HepG2 (cell line): ENCODE data around the gene ITGB1. TPM values are rescaled to one million over a fixed set of nuclear protein-coding genes. Genes with fewer than 3 reads are reported as not detected.
A peak's percentile ranks its signal among the peaks of the same experiment; 100 is the strongest.

Experiments
- AHR ChIP-seq: IDR thresholded peaks from 2 replicates; pipeline ENCODE4 v1.6.1; 2018; ENCODE audit warnings: missing genetic modification reagents, missing compliant biosample characterization
- CTCF ChIP-seq: sonication (generic); formaldehyde crosslinking; IDR thresholded peaks from 2 replicates; pipeline ENCODE4 v1.5.0; 2020; ENCODE audit warnings: mild to moderate bottlenecking, missing genetic modification reagents, moderate library complexity
- FIP1L1 ChIP-seq: fragments of 200-400 bp; formaldehyde crosslinking; IDR thresholded peaks from 2 replicates; pipeline ENCODE4 v1.6.1; 2018; ENCODE audit warnings: low read depth, mild to moderate bottlenecking, low read length, moderate library complexity, borderline replicate concordance; ENCODE audit not compliant: insufficient read depth
- FOSL2 ChIP-seq: sonication (generic); formaldehyde crosslinking; IDR thresholded peaks from 2 replicates; pipeline ENCODE4 v1.4.0; 2020; ENCODE audit warnings: missing genetic modification reagents
- FOXO4 ChIP-seq: sonication (generic); formaldehyde crosslinking; conservative IDR thresholded peaks from 2 replicates; pipeline ENCODE4 v1.8.1; 2023; ENCODE audit warnings: missing genetic modification reagents
- GRHL1 ChIP-seq: sonication (generic); formaldehyde crosslinking; conservative IDR thresholded peaks from 2 replicates; pipeline ENCODE4 v1.8.0; 2022; ENCODE audit warnings: missing genetic modification reagents
- HIC2 ChIP-seq: sonication (generic); formaldehyde crosslinking; IDR thresholded peaks from 2 replicates; pipeline ENCODE4 v1.9.0; 2022; ENCODE audit warnings: low read depth, missing genetic modification reagents
- ISL2 ChIP-seq: sonication (generic); formaldehyde crosslinking; IDR thresholded peaks from 2 replicates; pipeline ENCODE4 v1.5.0; 2020; ENCODE audit warnings: missing genetic modification reagents
- MED13 ChIP-seq: sonication (generic); formaldehyde crosslinking; IDR thresholded peaks from 2 replicates; pipeline ENCODE4 v1.5.0; 2020; ENCODE audit warnings: missing genetic modification reagents
- MXD4 ChIP-seq: IDR thresholded peaks from 2 replicates; pipeline ENCODE4 v1.6.1; 2016; ENCODE audit warnings: mild to moderate bottlenecking, missing biosample characterization, missing genetic modification reagents
- NFIB ChIP-seq: sonication (generic); formaldehyde crosslinking; IDR thresholded peaks from 2 replicates; pipeline ENCODE4 v1.9.0; 2021; ENCODE audit warnings: missing genetic modification reagents, mild to moderate bottlenecking, borderline replicate concordance
- SETDB1 ChIP-seq: sonication (generic); formaldehyde crosslinking; IDR thresholded peaks from 2 replicates; pipeline ENCODE4 v1.5.1; 2020; ENCODE audit warnings: missing genetic modification reagents, mild to moderate bottlenecking, borderline replicate concordance
- ZBTB3 ChIP-seq: sonication (generic); formaldehyde crosslinking; IDR thresholded peaks from 2 replicates; pipeline ENCODE4 v1.4.0; 2020; ENCODE audit warnings: low read depth, mild to moderate bottlenecking, moderate library complexity, missing genetic modification reagents, borderline replicate concordance
- ZBTB44 ChIP-seq: sonication (generic); formaldehyde crosslinking; IDR thresholded peaks from 2 replicates; pipeline ENCODE4 v1.4.0; 2020; ENCODE audit warnings: missing genetic modification reagents
- ZNF138 ChIP-seq: sonication (generic); formaldehyde crosslinking; IDR thresholded peaks from 2 replicates; pipeline ENCODE4 v1.5.0; 2020; ENCODE audit warnings: mild to moderate bottlenecking, low read depth, missing genetic modification reagents
- ZNF33B ChIP-seq: sonication (generic); formaldehyde crosslinking; IDR thresholded peaks from 2 replicates; pipeline ENCODE4 v1.5.1; 2020; ENCODE audit warnings: mild to moderate bottlenecking, missing genetic modification reagents
- polyA plus RNA-seq, 8 experiments: library from polyadenylated mRNA; depleted of rRNA in 3 of 8; stranded (reverse) in 7 of 8; unstranded in 1 of 8; fragments of >200 nt; fragmentation: Illumina TruSeq in 4 of 8; extraction: Trizol in 4 of 8; gene quantifications; 2 replicates each; pipeline versions ENCODE4 v1.2.1 to v1.2.3, GENCODE V29; 2011 to 2016; ENCODE audit warnings: low read depth in 4 of 8, missing spikeins in 1 of 8, mixed read lengths in 1 of 8; ENCODE audit not compliant: insufficient read depth in 1 of 8
- total RNA-seq, 5 experiments: library from RNA; depleted of rRNA; stranded (reverse); fragments of >200 nt; fragmentation: Illumina TruSeq; extraction: Trizol; gene quantifications; 2 replicates each; pipeline ENCODE4 v1.2.3, GENCODE V29; 2016; ENCODE audit warnings: low read depth in 1 of 5
- TF ChIP-seq, protein P1 (sequence below): sonication (generic); formaldehyde crosslinking; IDR thresholded peaks from 2 replicates; pipeline ENCODE4 v1.4.0; 2020; ENCODE audit warnings: mild to moderate bottlenecking, missing genetic modification reagents
- TF ChIP-seq, protein P2 (sequence below): sonication (generic); formaldehyde crosslinking; IDR thresholded peaks from 2 replicates; pipeline ENCODE4 v1.4.0; 2020; ENCODE audit warnings: mild to moderate bottlenecking, missing genetic modification reagents

ITGB1 gene
- total and polyA plus RNA-seq, 2 of the 13 experiments (the other 11 are each of a cell fraction or from before 2014, with no cell fraction given), result 190 to 204 TPM

GRCh38 chr10:32948451-32948850 is 9.6 kb downstream of the ITGB1 start (continued):
- TF ChIP-seq, protein P1, sequence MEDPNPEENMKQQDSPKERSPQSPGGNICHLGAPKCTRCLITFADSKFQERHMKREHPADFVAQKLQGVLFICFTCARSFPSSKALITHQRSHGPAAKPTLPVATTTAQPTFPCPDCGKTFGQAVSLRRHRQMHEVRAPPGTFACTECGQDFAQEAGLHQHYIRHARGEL (CRISPR knock-in tag), result no peak
- TF ChIP-seq ZNF138 (CRISPR knock-in tag) (no peak), NFIB (no peak), ZNF33B (no peak), ZBTB44 (CRISPR knock-in tag) (no peak), FOXO4 (no peak), HIC2 (no peak), CTCF (CRISPR knock-in tag) (no peak), AHR (no peak), MED13 (CRISPR knock-in tag) (no peak), ISL2 (CRISPR knock-in tag) (peak; percentile 82), GRHL1 (CRISPR knock-in tag) (no peak), ZBTB3 (CRISPR knock-in tag) (no peak), FOSL2 (CRISPR knock-in tag) (peak; percentile 57), FIP1L1 (no peak), SETDB1 (CRISPR knock-in tag) (no peak), MXD4 (no peak)
- TF ChIP-seq, protein P2, sequence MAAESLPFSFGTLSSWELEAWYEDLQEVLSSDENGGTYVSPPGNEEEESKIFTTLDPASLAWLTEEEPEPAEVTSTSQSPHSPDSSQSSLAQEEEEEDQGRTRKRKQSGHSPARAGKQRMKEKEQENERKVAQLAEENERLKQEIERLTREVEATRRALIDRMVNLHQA (CRISPR knock-in tag), result no peak
